Choroid plexus epithelial cell (primary cell): ENCODE measurements around the gene AKNA.

ENCODE experiments used
- DNase-seq: peaks from one replicate; pipeline ENCODE4 v3.0.0-alpha.2; 2010; ENCODE audit warnings: low read depth
- H3K4me3 ChIP-seq: 2 replicates; pipeline ENCODE4 v1.5.1; 2011; ENCODE audit warnings: low read depth, mild to moderate bottlenecking, control low read depth, low read length, moderate library complexity
- TF ChIP-seq, protein P1 (sequence below): conservative IDR thresholded peaks from 2 replicates; pipeline ENCODE4 v1.5.1; 2011; ENCODE audit warnings: low read depth, mild to moderate bottlenecking, control low read depth, inconsistent platforms, low read length, moderate library complexity

Gene AKNA

DNA sequence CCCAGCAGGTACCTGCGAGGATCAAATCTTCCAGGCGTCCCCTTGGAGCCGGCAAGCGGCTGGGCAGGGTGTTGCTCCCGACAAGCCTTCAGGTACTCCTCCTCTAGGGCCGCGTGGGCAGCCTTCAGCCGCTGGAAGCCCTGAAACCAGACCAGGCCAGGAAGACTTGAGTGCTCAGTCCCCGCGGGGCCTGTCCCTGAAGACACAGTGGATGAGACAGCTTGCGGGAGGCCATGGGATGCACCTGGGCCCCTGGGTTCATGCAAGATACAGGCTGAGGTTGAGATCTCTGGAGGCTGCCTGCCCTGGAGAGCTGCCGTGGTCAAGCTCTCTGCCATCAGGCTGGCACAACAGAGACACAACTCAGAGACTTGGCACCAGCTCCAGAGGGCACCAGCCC, 25.4 kb downstream of the AKNA start:
- no peak overlapping the region for H3K4me3 ChIP-seq
- DNase-seq: no peak
- TF ChIP-seq, protein P1, sequence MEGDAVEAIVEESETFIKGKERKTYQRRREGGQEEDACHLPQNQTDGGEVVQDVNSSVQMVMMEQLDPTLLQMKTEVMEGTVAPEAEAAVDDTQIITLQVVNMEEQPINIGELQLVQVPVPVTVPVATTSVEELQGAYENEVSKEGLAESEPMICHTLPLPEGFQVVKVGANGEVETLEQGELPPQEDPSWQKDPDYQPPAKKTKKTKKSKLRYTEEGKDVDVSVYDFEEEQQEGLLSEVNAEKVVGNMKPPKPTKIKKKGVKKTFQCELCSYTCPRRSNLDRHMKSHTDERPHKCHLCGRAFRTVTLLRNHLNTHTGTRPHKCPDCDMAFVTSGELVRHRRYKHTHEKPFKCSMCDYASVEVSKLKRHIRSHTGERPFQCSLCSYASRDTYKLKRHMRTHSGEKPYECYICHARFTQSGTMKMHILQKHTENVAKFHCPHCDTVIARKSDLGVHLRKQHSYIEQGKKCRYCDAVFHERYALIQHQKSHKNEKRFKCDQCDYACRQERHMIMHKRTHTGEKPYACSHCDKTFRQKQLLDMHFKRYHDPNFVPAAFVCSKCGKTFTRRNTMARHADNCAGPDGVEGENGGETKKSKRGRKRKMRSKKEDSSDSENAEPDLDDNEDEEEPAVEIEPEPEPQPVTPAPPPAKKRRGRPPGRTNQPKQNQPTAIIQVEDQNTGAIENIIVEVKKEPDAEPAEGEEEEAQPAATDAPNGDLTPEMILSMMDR: no peak

DNA sequence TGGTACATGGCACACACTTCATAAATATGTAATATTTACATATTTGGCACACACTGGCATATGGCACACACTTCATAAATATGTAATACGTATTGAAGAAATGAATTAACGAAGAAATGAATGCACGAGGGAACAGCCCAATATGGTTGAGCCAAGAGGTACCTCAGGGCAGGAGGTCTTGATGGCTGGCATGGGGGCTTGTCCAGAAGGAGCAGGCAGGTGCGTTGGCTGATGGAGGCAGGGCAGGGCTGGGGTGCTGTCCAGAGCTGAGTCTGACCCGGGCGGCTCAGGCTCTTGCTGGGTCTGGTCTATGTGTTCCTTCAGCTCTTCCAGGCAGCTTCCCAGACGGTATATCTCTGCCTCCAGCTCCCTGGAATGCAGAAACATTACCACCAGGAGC, 26.2 kb downstream of the AKNA start:
- DNase-seq: no peak
- no peak overlapping the region for H3K4me3 ChIP-seq
- TF ChIP-seq, protein P1: no peak

DNA sequence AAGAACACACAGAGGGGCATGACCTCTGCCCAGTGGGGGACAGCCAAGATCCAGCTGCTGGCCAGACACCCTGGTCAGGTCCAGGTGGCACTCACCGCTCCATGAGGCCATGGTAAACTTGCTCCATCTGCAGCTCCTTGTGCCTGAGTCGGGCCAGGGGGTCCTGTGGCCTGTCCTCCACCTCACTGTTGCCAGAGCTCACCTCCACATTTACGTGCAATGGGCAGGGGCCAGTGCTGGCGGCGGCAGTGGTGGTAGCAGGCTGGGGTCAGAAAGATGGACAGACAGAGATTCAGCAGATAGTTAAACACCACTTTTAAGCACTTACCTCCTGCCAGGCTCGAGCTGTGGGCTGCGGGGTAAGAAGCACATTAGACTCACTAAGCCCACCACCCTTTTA, 28.0 kb downstream of the AKNA start:
- TF ChIP-seq, protein P1: no peak
- no peak overlapping the region for H3K4me3 ChIP-seq
- DNase-seq: no peak

DNA sequence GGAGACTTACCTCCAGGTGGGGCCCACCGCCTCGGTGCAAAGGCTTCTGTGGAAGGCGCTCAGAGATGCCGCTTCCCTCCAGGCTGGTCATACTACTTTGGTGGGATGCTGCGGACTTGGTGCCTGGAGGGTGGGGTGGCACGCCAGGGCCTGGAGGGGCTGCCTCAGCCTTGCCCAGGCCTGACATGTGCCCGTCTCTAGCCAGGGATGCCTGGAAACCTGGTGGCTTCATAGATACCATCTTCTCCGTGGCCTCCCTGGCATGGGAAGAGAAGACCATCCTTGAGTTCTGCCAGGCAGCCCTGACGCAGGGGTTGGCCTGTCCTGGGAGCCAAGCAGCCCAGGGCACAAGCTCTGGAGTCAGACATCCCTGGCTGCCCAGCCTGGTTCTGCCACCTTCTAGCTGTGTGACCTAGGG, 29.9 kb downstream of the AKNA start:
- no peak for DNase-seq
- TF ChIP-seq, protein P1: no peak
- no peak overlapping the region for H3K4me3 ChIP-seq

DNA sequence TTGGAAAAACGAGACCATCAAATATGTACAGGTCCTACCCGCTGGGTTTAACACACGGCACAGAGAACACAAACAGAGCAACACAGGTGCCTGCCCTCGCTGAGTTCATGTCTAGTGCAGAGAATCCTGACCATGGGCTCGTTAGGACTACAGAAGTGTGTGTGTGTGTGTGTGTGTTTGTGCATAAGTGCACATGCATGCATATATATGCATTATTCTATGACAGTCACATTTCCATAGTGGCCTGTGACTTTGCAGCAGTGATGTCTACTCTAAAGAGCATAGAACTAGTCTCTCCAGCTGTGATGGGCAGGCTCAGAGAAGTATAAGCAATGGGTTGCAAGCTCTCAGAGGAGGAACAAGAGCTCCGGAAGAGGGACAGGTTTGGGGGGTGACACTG, 30.4 kb downstream of the AKNA start:
- no peak for DNase-seq
- TF ChIP-seq, protein P1: no peak
- no peak overlapping the region for H3K4me3 ChIP-seq

DNA sequence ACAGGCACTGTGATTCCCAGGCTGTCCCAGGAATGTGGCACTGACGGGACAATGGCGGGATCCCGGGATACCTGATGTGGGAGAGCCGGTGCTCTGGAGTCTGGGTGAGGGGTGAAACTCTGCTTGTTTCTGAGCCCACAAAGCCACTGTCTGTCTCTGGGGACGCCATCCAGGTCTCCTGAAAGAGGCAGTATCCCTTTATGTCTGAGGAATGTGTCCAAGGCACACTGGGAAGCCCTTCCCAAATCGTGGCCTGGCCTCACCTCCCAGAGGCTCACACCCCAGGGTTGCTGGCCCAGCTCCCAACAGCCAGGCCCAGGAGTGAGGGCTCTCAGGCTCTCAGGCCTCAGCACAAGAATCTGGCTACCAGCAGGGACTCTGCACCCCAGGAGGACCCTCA, 31.0 kb downstream of the AKNA start:
- TF ChIP-seq, protein P1: no peak
- DNase-seq: no peak
- H3K4me3 ChIP-seq: no peak overlapping the region

DNA sequence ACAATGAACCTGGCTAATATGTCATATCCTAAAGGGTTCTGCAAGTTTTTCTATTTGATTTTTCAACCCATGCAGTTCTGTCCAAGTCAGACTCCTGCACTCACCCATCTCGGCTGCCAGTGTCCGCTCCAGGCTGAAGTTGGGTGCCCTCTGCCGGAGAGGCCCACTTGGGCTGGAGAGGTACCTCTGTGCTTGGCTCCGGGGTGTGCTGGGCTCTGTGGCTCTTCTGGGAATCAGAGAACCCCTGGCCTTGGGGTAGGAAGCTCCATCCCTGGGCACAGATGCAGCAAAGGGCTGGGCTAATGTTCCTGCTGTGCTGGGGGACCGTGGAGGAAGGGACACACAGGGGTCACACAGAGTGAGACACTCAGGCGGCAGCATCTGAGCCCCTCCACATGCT, 32.0 kb downstream of the AKNA start:
- H3K4me3 ChIP-seq: no peak overlapping the region
- TF ChIP-seq, protein P1: no peak
- DNase-seq: no peak
